Measurements from ENCODE around the gene MBD3L1.

The MBD3L1 gene

DNA sequence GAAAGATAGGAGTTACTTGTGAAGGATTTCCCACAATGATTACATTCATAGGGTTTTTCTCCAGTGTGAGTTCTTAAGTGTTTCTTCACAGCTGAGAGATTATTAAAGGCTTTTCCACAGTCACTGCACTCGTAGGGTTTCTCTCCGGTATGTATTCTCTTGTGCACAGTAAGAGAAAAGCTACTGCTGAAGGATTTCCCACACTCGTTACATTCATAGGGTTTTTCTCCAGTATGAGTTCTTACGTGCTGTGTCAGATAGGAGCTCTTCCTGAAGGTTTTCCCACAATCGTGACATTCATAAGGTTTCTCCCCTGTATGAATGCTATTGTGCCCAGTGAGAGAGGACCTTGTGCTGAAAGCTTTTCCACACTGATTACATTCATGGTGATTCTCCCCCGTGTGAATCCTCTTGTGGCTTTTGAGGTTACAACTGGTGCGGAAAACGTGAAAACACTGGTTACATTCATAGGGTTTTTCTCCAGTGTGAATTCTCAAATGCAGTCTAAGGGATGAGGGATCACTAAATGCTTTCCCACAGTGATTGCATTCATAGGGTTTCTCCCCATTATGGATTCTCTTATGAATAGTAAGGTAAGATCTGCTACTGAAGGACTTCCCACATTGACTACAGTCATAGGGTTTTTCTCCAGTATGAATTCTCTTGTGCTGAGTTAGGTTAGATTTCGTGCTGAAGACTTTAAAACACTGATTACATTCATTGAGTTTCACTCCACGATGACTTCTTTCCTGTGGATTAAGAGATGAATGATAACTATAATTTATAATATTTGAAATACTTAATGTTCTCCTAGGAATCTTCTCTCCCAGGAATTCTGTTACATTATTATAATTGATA is 20.6 kb upstream of the MBD3L1 start:
- Histone ChIP-seq H3K36me3 (ENCODE audit: low read length) (no peaks in the 10 kb centered on the region), H3K9me2 (replicated peaks; ENCODE audit: insufficient read depth, low read length) (no peaks in the 10 kb centered on the region), H3K27ac (ENCODE audit: low read depth, low read length) (no peak overlapping the region), H4K20me1 (ENCODE audit: low read depth, low read length) (no peaks in the 10 kb centered on the region), H3K4me2 (ENCODE audit: low read depth, low read length, poor library complexity, severe bottlenecking) (no peak overlapping the region), H3K27me3 (ENCODE audit: low read length) (no peaks in the 10 kb centered on the region), H3K4me3 (ENCODE audit: insufficient read depth, low read length, poor library complexity, severe bottlenecking) (peak overlapping the region; percentile 20), H3K79me2 (ENCODE audit: insufficient read depth, low read length) (no peaks in the 10 kb centered on the region), H3K9me3 (ENCODE audit: insufficient read depth, low read length) (peaks cover 41% of the 10 kb centered on the region), H3K9ac (ENCODE audit: low read length) (no peak overlapping the region), H2AFZ (ENCODE audit: low read depth, low read length, severe bottlenecking) (no peak overlapping the region), H3F3A (ENCODE audit: insufficient read depth) (no peaks in the 10 kb centered on the region)
- no peak for TF ChIP-seq EZH2phosphoT487 (conservative IDR thresholded peaks at IDR 0.05; ENCODE audit: low read length)
- TF ChIP-seq, protein P1, sequence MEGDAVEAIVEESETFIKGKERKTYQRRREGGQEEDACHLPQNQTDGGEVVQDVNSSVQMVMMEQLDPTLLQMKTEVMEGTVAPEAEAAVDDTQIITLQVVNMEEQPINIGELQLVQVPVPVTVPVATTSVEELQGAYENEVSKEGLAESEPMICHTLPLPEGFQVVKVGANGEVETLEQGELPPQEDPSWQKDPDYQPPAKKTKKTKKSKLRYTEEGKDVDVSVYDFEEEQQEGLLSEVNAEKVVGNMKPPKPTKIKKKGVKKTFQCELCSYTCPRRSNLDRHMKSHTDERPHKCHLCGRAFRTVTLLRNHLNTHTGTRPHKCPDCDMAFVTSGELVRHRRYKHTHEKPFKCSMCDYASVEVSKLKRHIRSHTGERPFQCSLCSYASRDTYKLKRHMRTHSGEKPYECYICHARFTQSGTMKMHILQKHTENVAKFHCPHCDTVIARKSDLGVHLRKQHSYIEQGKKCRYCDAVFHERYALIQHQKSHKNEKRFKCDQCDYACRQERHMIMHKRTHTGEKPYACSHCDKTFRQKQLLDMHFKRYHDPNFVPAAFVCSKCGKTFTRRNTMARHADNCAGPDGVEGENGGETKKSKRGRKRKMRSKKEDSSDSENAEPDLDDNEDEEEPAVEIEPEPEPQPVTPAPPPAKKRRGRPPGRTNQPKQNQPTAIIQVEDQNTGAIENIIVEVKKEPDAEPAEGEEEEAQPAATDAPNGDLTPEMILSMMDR (IDR thresholded peaks at IDR 0.05; ENCODE audit: insufficient read depth, low read length, poor library complexity, severe bottlenecking) = no peak

DNA sequence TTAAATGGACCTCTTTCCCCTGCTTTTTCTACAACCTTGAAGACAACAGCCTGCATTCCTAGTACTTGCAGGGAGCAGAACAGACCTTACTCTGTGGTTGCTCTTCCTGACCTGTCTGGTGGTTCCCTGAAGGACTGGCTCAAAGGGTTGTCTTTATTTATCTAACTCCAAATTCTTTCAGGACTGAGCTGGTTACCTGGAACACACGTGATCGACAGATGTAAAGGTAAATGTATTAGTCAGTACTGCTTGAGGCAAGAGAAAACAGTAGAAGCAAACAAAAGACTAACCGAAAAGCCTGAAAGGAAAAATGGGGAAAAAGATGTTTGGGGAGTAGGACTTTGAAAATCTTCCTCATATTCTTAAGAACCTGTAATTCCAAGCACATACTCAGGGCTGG is 18.0 kb upstream of the MBD3L1 start:
- H3K4me2 ChIP-seq (ENCODE audit: low read depth, low read length, poor library complexity, severe bottlenecking) = no peak overlapping the region
- H3K27me3 ChIP-seq (ENCODE audit: low read length) = no peaks in the 10 kb centered on the region
- no peaks in the 10 kb centered on the region for H3K9me2 ChIP-seq (replicated peaks; ENCODE audit: insufficient read depth, low read length)
- H3F3A ChIP-seq (ENCODE audit: insufficient read depth) = no peaks in the 10 kb centered on the region
- no peak overlapping the region for H3K4me3 ChIP-seq (ENCODE audit: insufficient read depth, low read length, poor library complexity, severe bottlenecking)
- TF ChIP-seq, protein P1 (IDR thresholded peaks at IDR 0.05; ENCODE audit: insufficient read depth, low read length, poor library complexity, severe bottlenecking) = no peak
- TF ChIP-seq EZH2phosphoT487 (conservative IDR thresholded peaks at IDR 0.05; ENCODE audit: low read length) = no peak
- no peak overlapping the region for H3K9ac ChIP-seq (ENCODE audit: low read length)
- H3K9me3 ChIP-seq (ENCODE audit: insufficient read depth, low read length) = peaks cover 33% of the 10 kb centered on the region
- no peaks in the 10 kb centered on the region for H4K20me1 ChIP-seq (ENCODE audit: low read depth, low read length)
- H3K36me3 ChIP-seq (ENCODE audit: low read length) = no peaks in the 10 kb centered on the region
- H2AFZ ChIP-seq (ENCODE audit: low read depth, low read length, severe bottlenecking) = no peak overlapping the region
- no peaks in the 10 kb centered on the region for H3K79me2 ChIP-seq (ENCODE audit: insufficient read depth, low read length)
- H3K27ac ChIP-seq (ENCODE audit: low read depth, low read length) = no peak overlapping the region

DNA sequence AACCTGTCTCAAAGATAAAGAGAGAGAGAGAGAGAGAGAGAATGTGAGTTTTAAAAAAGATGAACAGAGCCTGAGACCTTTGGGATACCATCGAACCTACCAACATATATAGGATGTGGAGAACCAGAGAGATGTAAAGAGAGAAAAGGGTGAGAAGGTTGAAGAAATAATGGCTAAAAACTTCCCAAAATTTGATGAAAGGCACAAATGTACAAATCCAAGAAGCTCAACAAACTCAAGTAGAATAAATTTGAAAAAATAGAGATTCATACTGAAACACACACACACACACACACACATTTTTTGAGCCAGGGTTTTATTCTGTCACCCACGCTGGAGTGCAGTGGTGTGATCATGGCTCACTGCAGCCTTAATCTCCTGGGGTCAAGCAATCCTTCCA is 16.4 kb upstream of the MBD3L1 start:
- H4K20me1 ChIP-seq (ENCODE audit: low read depth, low read length) = no peaks in the 10 kb centered on the region
- H3K36me3 ChIP-seq (ENCODE audit: low read length) = no peaks in the 10 kb centered on the region
- no peak for TF ChIP-seq EZH2phosphoT487 (conservative IDR thresholded peaks at IDR 0.05; ENCODE audit: low read length)
- TF ChIP-seq, protein P1 (IDR thresholded peaks at IDR 0.05; ENCODE audit: insufficient read depth, low read length, poor library complexity, severe bottlenecking) = no peak
- peaks cover 19% of the 10 kb centered on the region for H3K9me3 ChIP-seq (ENCODE audit: insufficient read depth, low read length)
- H3K9ac ChIP-seq (ENCODE audit: low read length) = no peak overlapping the region
- H3K27ac ChIP-seq (ENCODE audit: low read depth, low read length) = no peak overlapping the region
- no peaks in the 10 kb centered on the region for H3K79me2 ChIP-seq (ENCODE audit: insufficient read depth, low read length)
- H3K4me2 ChIP-seq (ENCODE audit: low read depth, low read length, poor library complexity, severe bottlenecking) = no peak overlapping the region
- H3K27me3 ChIP-seq (ENCODE audit: low read length) = no peaks in the 10 kb centered on the region
- H3K9me2 ChIP-seq (replicated peaks; ENCODE audit: insufficient read depth, low read length) = no peaks in the 10 kb centered on the region
- no peaks in the 10 kb centered on the region for H3F3A ChIP-seq (ENCODE audit: insufficient read depth)
- no peak overlapping the region for H3K4me3 ChIP-seq (ENCODE audit: insufficient read depth, low read length, poor library complexity, severe bottlenecking)
- H2AFZ ChIP-seq (ENCODE audit: low read depth, low read length, severe bottlenecking) = no peak overlapping the region

Data from SU-DHL-6 (cell line).